Fibroblast of lung (primary cell): ENCODE data around the gene KCTD20. TPM values are rescaled to one million over a fixed set of nuclear protein-coding genes. Genes with fewer than 3 reads are reported as not detected.

Source experiments
- DNase-seq, 2 donors: peaks; one replicate each; pipeline versions ENCODE4 v3.0.0 to v3.0.0-alpha.2; 2010; ENCODE audit warnings: low read depth in 2 of 2
- H2AFZ ChIP-seq: 2 replicates; pipeline ENCODE4 v1.5.1; 2012; ENCODE audit warnings: low read length, control low read depth, inconsistent platforms
- H3K27ac ChIP-seq: 2 replicates; pipeline ENCODE4 v1.5.1; 2011; ENCODE audit warnings: low read length, control low read depth; ENCODE audit not compliant: insufficient read depth
- H3K27me3 ChIP-seq: 2 replicates; pipeline ENCODE4 v1.5.1; 2011; ENCODE audit warnings: mild to moderate bottlenecking, low read length; ENCODE audit not compliant: control insufficient read depth, insufficient read depth
- H3K36me3 ChIP-seq: 2 replicates; pipeline ENCODE4 v1.5.1; 2011; ENCODE audit warnings: low read length; ENCODE audit not compliant: control insufficient read depth, insufficient read depth
- H3K4me1 ChIP-seq: 2 replicates; pipeline ENCODE4 v1.5.1; 2011; ENCODE audit warnings: low read length; ENCODE audit not compliant: control insufficient read depth, insufficient read depth; ENCODE audit errors: extremely low read depth
- H3K4me2 ChIP-seq: 2 replicates; pipeline ENCODE4 v1.5.1; 2011; ENCODE audit warnings: low read length, control low read depth; ENCODE audit not compliant: insufficient read depth; ENCODE audit errors: extremely low read depth
- H3K4me3 ChIP-seq, 4 experiments: fragments of 200-600 bp in 1 of 4; sonication (generic) in 1 of 4; replicated peaks in 1 of 4; 2 replicates each; pipeline ENCODE4 v1.5.1; 2011 to 2016; ENCODE audit warnings: low read length in 4 of 4, low read depth in 3 of 4, mild to moderate bottlenecking in 3 of 4, control low read depth in 2 of 4, inconsistent platforms in 1 of 4, mixed read lengths in 1 of 4; ENCODE audit not compliant: insufficient read depth in 1 of 4; ENCODE audit errors: control extremely low read depth in 1 of 4
- H3K79me2 ChIP-seq: 2 replicates; pipeline ENCODE4 v1.5.1; 2012; ENCODE audit warnings: mild to moderate bottlenecking, low read length, inconsistent platforms; ENCODE audit not compliant: control insufficient read depth, insufficient read depth
- H3K9ac ChIP-seq: 2 replicates; pipeline ENCODE4 v1.5.1; 2011; ENCODE audit warnings: mild to moderate bottlenecking, low read length, control low read depth; ENCODE audit not compliant: insufficient read depth
- H3K9me3 ChIP-seq: 2 replicates; pipeline ENCODE4 v1.5.1; 2012; ENCODE audit warnings: low read depth, low read length; ENCODE audit not compliant: control insufficient read depth, insufficient read depth
- H4K20me1 ChIP-seq: 2 replicates; pipeline ENCODE4 v1.5.1; 2011; ENCODE audit warnings: low read length; ENCODE audit not compliant: control insufficient read depth, insufficient read depth; ENCODE audit errors: extremely low read depth
- CTCF ChIP-seq, 2 donors: IDR thresholded peaks in 1 of 2; conservative IDR thresholded peaks in 1 of 2; 1 replicate in 1 of 2; 2 replicates in 1 of 2; pipeline ENCODE4 v1.5.1; 2011 to 2012; ENCODE audit warnings: low read length in 2 of 2, control low read depth in 1 of 2, inconsistent platforms in 1 of 2, low read depth in 1 of 2, mild to moderate bottlenecking in 1 of 2
- EZH2 ChIP-seq: IDR thresholded peaks from 2 replicates; pipeline ENCODE4 v1.5.1; 2012; ENCODE audit warnings: low read length, control low read depth, mild to moderate bottlenecking; ENCODE audit errors: missing control alignments
- polyA plus RNA-seq, 2 donors: library from polyadenylated mRNA; depleted of rRNA in 1 of 2; stranded (reverse) in 1 of 2; unstranded in 1 of 2; fragments of >200 nt; gene quantifications; 2 replicates each; pipeline ENCODE4 v1.2.1, GENCODE V29; 2011 to 2012; ENCODE audit warnings: missing spikeins in 1 of 2
- total RNA-seq: library from RNA; depleted of rRNA; stranded (reverse); fragments of >200 nt; gene quantifications from 2 replicates; pipeline ENCODE4 v1.2.1, GENCODE V29; 2014

KCTD20 gene
- total and polyA plus RNA-seq, 2 donors (not counting 1 experiment from before 2014, with no cell fraction given) = 39.6 to 87.4 TPM

- DNase-seq = no peak
- TF ChIP-seq EZH2 = no peak
- TF ChIP-seq CTCF (conservative IDR thresholded peaks at IDR 0.05 in 1 of 2, IDR thresholded peaks at IDR 0.05 in 1 of 2; ENCODE audit: low read depth in 1 of 2, low read length in 2 of 2) = peak in 1 of 2 donors; percentile 15
Observed at GRCh38 chr6:36539814-36540568, 97.2 kb downstream of the KCTD20 start.

More at GRCh38 chr6:36539814-36540568, 97.2 kb downstream of the KCTD20 start:
- Histone ChIP-seq H3K4me1 (peaks cover 3% of the 10 kb centered on the region), H4K20me1 (no peaks in the 10 kb centered on the region), H3K79me2 (peaks cover 36% of the 10 kb centered on the region), H2AFZ (no peak overlapping the region), H3K9ac (no peak overlapping the region), H3K27me3 (no peaks in the 10 kb centered on the region), H3K4me2 (no peak overlapping the region), H3K36me3 (peaks cover 6% of the 10 kb centered on the region), H3K4me3 (no peak overlapping the region), H3K27ac (no peak overlapping the region), H3K9me3 (no peaks in the 10 kb centered on the region)

Other genes starting within 250 kb of the KCTD20 start
- 9.8 and 10.6 TPM in 2 replicates for gene BRPF3, start 246.3 kb upstream of the KCTD20 start, total RNA-seq
- 10.4 and 16.0 TPM in 2 replicates for gene BRPF3, start 246.3 kb upstream of the KCTD20 start, polyA plus RNA-seq
- not detected in 2 replicates for gene PNPLA1, start 172.9 kb upstream of the KCTD20 start, total RNA-seq
- 0.02 and 0.07 TPM in 2 replicates for gene PNPLA1, start 172.9 kb upstream of the KCTD20 start, polyA plus RNA-seq
- gene BNIP5, start 106.1 kb upstream of the KCTD20 start, total RNA-seq = not detected in 2 replicates
- not detected in 2 replicates for gene BNIP5, start 106.1 kb upstream of the KCTD20 start, polyA plus RNA-seq
- gene ETV7, start 55.3 kb upstream of the KCTD20 start, total RNA-seq = 1.0 and 1.5 TPM in 2 replicates
- gene ETV7, start 55.3 kb upstream of the KCTD20 start, polyA plus RNA-seq = 0.18 and 0.40 TPM in 2 replicates
- gene PXT1, start 146 bp upstream of the KCTD20 start, total RNA-seq = under 0.01 and 0.26 TPM in 2 replicates
- gene PXT1, start 146 bp upstream of the KCTD20 start, polyA plus RNA-seq = 0.03 TPM in 2 replicates
- 17.7 and 26.9 TPM in 2 replicates for gene STK38, start 104.5 kb downstream of the KCTD20 start, total RNA-seq
- gene STK38, start 104.5 kb downstream of the KCTD20 start, polyA plus RNA-seq = 28.9 and 42.6 TPM in 2 replicates
- gene SRSF3, start 151.4 kb downstream of the KCTD20 start, total RNA-seq = 191 and 200 TPM in 2 replicates
- gene SRSF3, start 151.4 kb downstream of the KCTD20 start, polyA plus RNA-seq = 435 and 493 TPM in 2 replicates
- gene CDKN1A, start 235.7 kb downstream of the KCTD20 start, total RNA-seq = 470 and 900 TPM in 2 replicates
- gene CDKN1A, start 235.7 kb downstream of the KCTD20 start, polyA plus RNA-seq = 166 and 238 TPM in 2 replicates